Spleen (tissue), 11 donors: ENCODE measurements around the gene SUN1. TPM values are rescaled to one million over a fixed set of nuclear protein-coding genes. Genes with fewer than 3 reads are reported as not detected.
A peak's percentile ranks its signal among the peaks of the same experiment; 100 is the strongest.

Experiments used
- DNase-seq: peaks from one replicate; pipeline ENCODE4 v3.0.0-alpha.2; 2020
- H3K27ac ChIP-seq, 8 donors: fragments of 200-600 bp; sonication (generic) in 7 of 8; 1 replicate in 4 of 8; 2 replicates in 4 of 8; pipeline versions ENCODE4 v1.5.0 to v1.8.0; 2016 to 2021; ENCODE audit warnings: inconsistent platforms in 4 of 8, mild to moderate bottlenecking in 4 of 8, moderate library complexity in 1 of 8
- H3K27me3 ChIP-seq, 7 donors: fragments of 200-600 bp; sonication (generic) in 6 of 7; replicated peaks in 1 of 7; 1 replicate in 4 of 7; 2 replicates in 3 of 7; pipeline versions ENCODE4 v1.5.0 to v1.8.0; 2016 to 2021; ENCODE audit warnings: inconsistent platforms in 3 of 7, mild to moderate bottlenecking in 1 of 7
- H3K36me3 ChIP-seq, 6 donors: fragments of 200-600 bp; sonication (generic) in 5 of 6; 1 replicate in 4 of 6; 2 replicates in 2 of 6; pipeline versions ENCODE4 v1.5.0 to v1.8.0; 2016 to 2021; ENCODE audit warnings: inconsistent platforms in 2 of 6
- H3K4me1 ChIP-seq, 6 donors: fragments of 200-600 bp; sonication (generic) in 5 of 6; 1 replicate in 3 of 6; 2 replicates in 3 of 6; pipeline versions ENCODE4 v1.5.0 to v1.8.0; 2016 to 2021; ENCODE audit warnings: inconsistent platforms in 3 of 6
- H3K4me3 ChIP-seq, 8 donors: fragments of 200-600 bp; sonication (generic) in 7 of 8; 1 replicate in 4 of 8; 2 replicates in 4 of 8; pipeline versions ENCODE4 v1.5.0 to v1.8.0; 2016 to 2021; ENCODE audit warnings: inconsistent platforms in 4 of 8, mild to moderate bottlenecking in 4 of 8, moderate library complexity in 2 of 8
- H3K9me3 ChIP-seq, 8 donors: fragments of 200-600 bp; sonication (generic) in 7 of 8; 1 replicate in 4 of 8; 2 replicates in 4 of 8; pipeline versions ENCODE4 v1.5.0 to v1.8.0; 2016 to 2021; ENCODE audit warnings: inconsistent platforms in 4 of 8
- POLR2A ChIP-seq, 3 donors: fragments of 450-650 bp; IDR thresholded peaks; one replicate each; pipeline ENCODE4 v1.5.1; 2017; ENCODE audit warnings: antibody characterized with exemption in 3 of 3, mild to moderate bottlenecking in 1 of 3
- POLR2AphosphoS5 ChIP-seq, 3 donors: sonication (generic); formaldehyde crosslinking; IDR thresholded peaks; one replicate each; pipeline ENCODE4 v1.5.1; 2017; ENCODE audit warnings: antibody characterized with exemption in 3 of 3
- WGBS, 5 donors: extraction: QIAGEN DNeasy Blood & Tissue Kit in 3 of 5; methylation state at CpG; one replicate each; pipeline versions ENCODE4 v1.1.5 to v1.1.7; 2013 to 2018; 5-methylcytosine and 5-hydroxymethylcytosine counted together
- intact Hi-C: fragments of 100-400 bp; cut with DNase I; formaldehyde crosslinking; loops from one replicate; pipeline ENCODE4 v1.15.0; 2023; ENCODE audit warnings: low total_unique reads
- polyA plus RNA-seq, 3 donors: library from polyadenylated mRNA; stranded (reverse); fragments of 200-250 nt; gene quantifications; one replicate each; pipeline ENCODE4 v1.2.1, GENCODE V29; 2013
- total RNA-seq, 7 donors: library from RNA; depleted of rRNA in 3 of 7; stranded (reverse); fragments of >200 nt in 3 of 7; fragmentation: NEBNext Ultra II Directional in 4 of 7; extraction: Animal tissue kit (Norgen Biotek cat#: 25700) in 4 of 7; gene quantifications; one replicate each; pipeline versions ENCODE4 v1.1.0 to v1.2.1, GENCODE V29; 2016 to 2021
- TF ChIP-seq, protein P1 (sequence below), 11 experiments: fragments of 200-600 bp in 7 of 11; fragments of 450-650 bp in 4 of 11; sonication (generic) in 4 of 11; IDR thresholded peaks in 8 of 11; conservative IDR thresholded peaks in 3 of 11; 1 replicate in 7 of 11; 2 replicates in 4 of 11; pipeline versions ENCODE4 v1.4.0 to v1.8.0; 2016 to 2021; ENCODE audit warnings: antibody characterized with exemption in 11 of 11, inconsistent platforms in 4 of 11, mild to moderate bottlenecking in 1 of 11
- donor health status: healthy with polysubstance abuse.
- donor health status: DM: no; HTN: no; CAD: no; lungs with moderate emphysema.
- donor health status: DM: no; HTN: no; CAD: no.
- donor health status: Bipolar disorder and iron deficiency.
- donor health status: healthy.
- donor health status: DM: no; HTN: no; CAD: no.
- donor health status: DM: yes; HTN: yes; CAD: no.

SUN1 gene
- total and polyA plus RNA-seq, 10 donors: 33.2 to 181 (median 135) TPM

DNA sequence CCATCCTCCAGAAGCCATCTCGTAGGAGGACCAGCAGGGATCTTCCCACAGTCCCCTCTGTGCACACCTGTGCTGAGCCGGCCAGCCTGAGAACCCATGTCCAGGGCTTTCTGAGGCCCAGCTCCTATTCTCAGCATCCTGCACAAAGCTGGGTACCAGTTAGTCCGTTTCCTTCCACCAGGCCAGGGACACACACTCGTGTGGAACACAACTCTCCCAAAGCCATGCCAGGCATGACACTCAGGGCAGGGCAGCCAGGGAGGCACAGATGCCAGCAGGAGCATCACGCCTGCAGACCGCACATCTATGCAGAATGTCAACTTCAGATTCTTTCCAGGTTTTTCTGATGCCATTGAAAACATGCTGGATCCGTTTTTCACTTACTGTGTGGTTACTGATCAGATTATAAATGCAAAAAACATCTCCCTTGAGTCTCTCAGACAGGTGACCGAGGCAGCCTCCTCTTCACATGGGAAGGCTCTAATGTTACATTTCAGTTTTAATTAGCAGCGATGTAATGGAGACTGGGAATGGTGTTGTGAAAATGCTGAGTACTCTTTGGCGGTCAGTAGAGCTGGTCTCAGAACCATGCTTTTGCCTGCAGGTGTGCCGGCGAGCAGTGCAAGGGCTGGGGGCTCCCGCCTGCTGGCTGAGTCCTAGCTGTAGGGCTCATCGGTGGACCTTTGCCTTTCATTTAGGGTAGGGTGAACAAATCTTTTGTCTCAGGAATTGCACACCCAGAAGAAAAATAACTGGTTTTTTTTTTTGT is 3.3 kb upstream of the SUN1 start:
- Histone ChIP-seq H3K9me3 (no peaks in the 10 kb centered on the region), H3K27me3 (no peaks in the 10 kb centered on the region), H3K27ac (no peak overlapping the region), H3K4me3 (no peak overlapping the region), H3K36me3 (peaks cover 0 to 11% (median 3%) of the 10 kb centered on the region in 6 donors), H3K4me1 (peaks cover 27 to 83% (median 50%) of the 10 kb centered on the region in 6 donors)
- intact Hi-C loops: no loop called here
- TF ChIP-seq POLR2A (IDR thresholded peaks at IDR 0.05) (no peak), POLR2AphosphoS5 (IDR thresholded peaks at IDR 0.05) (no peak)
- TF ChIP-seq, protein P1, sequence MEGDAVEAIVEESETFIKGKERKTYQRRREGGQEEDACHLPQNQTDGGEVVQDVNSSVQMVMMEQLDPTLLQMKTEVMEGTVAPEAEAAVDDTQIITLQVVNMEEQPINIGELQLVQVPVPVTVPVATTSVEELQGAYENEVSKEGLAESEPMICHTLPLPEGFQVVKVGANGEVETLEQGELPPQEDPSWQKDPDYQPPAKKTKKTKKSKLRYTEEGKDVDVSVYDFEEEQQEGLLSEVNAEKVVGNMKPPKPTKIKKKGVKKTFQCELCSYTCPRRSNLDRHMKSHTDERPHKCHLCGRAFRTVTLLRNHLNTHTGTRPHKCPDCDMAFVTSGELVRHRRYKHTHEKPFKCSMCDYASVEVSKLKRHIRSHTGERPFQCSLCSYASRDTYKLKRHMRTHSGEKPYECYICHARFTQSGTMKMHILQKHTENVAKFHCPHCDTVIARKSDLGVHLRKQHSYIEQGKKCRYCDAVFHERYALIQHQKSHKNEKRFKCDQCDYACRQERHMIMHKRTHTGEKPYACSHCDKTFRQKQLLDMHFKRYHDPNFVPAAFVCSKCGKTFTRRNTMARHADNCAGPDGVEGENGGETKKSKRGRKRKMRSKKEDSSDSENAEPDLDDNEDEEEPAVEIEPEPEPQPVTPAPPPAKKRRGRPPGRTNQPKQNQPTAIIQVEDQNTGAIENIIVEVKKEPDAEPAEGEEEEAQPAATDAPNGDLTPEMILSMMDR (IDR thresholded peaks at IDR 0.05 in 8 of 11, conservative IDR thresholded peaks at IDR 0.05 in 3 of 11): no peak
- 88 to 93% (median 90%) methylated on average over 13 to 14 of the region's 14 CpGs for whole genome bisulfite sequencing, 5 donors
- DNase-seq: no peak

DNA sequence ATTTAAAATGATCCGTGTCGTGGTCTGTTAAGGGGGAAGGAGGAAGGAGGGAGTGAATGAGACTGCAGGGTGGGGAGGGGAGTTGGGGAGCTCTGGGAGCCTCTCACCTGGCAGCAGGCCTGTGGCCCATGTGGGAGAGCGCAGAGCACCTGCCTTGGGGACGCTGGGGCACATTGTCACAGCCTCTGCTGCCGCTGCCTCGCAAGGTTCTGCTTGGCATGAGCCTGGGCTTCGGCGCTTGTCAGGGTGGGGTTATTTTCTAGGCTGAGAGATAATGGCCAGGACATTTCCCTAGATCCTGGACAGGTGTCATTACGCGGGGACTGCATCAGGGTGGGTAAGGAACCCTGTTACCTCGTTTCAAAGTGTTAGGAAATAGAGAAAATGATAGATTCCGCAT is 2.2 kb upstream of the SUN1 start:
- no peak overlapping the region for H3K4me3 ChIP-seq
- DNase-seq: peak; percentile 68
- 66 to 83% (median 76%) methylated on average over 12 of the region's 12 CpGs for WGBS, 5 donors
- intact Hi-C loops: loop anchor here (10.0 kb wide), 1 partner anchor 45 kb away; no protein-coding TSS in a partner anchor
- peaks cover 0 to 22% (median 3%) of the 10 kb centered on the region in 6 donors for H3K36me3 ChIP-seq
- TF ChIP-seq, protein P1 (IDR thresholded peaks at IDR 0.05 in 8 of 11, conservative IDR thresholded peaks at IDR 0.05 in 3 of 11): no peak
- TF ChIP-seq POLR2AphosphoS5 (IDR thresholded peaks at IDR 0.05) (no peak), POLR2A (IDR thresholded peaks at IDR 0.05) (no peak)
- H3K27ac ChIP-seq: peak overlapping the region in 4 of 8 donors; percentile 45 to 82 (median 78)
- no peaks in the 10 kb centered on the region for H3K27me3 ChIP-seq
- no peaks in the 10 kb centered on the region for H3K9me3 ChIP-seq
- H3K4me1 ChIP-seq: peaks cover 18 to 83% (median 50%) of the 10 kb centered on the region in 6 donors

DNA sequence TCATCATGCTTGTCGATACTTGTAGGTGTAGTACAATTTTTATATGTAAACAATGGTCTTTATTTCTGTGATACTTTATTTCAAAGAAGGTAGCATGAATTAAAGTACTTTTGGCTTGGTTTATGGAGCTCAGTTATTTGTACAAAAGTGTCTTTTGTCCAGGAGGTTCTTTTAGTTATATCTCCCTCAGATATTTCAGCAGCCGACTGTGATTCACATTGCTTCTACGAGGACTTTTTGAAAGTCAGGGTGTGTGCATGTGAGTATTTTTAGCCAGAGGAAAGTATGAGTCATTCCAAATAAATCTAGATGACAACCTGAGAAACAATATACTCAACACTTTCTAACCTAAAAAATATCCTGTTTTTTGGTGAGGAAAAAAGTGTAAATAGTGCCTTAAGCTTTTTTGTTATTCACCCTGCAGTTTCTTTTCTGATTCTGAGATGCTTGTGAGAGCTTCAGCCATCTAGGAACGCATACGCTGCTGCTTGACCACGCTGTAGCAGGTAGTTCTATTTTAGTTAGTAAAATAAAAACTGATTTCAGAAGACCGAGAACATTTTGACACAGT is 595 bp upstream of the SUN1 start:
- DNase-seq: no peak
- TF ChIP-seq, protein P1 (IDR thresholded peaks at IDR 0.05 in 8 of 11, conservative IDR thresholded peaks at IDR 0.05 in 3 of 11): no peak
- TF ChIP-seq POLR2A (IDR thresholded peaks at IDR 0.05) (no peak), POLR2AphosphoS5 (IDR thresholded peaks at IDR 0.05) (no peak)
- Histone ChIP-seq H3K27me3 (no peaks in the 10 kb centered on the region), H3K4me1 (peaks cover 21 to 89% (median 58%) of the 10 kb centered on the region in 6 donors), H3K4me3 (peak overlapping the region in 2 of 8 donors; percentile 4 to 35), H3K9me3 (no peaks in the 10 kb centered on the region), H3K36me3 (peaks cover 0 to 20% (median 3%) of the 10 kb centered on the region in 6 donors), H3K27ac (peak overlapping the region; percentile 23 to 82 (median 74))
- WGBS, 5 donors: 15 to 24% (median 20%) methylated on average over 7 of the region's 7 CpGs
- intact Hi-C loops: loop anchor here (10.0 kb wide), 1 partner anchor 47 kb away; no protein-coding TSS in a partner anchor

DNA sequence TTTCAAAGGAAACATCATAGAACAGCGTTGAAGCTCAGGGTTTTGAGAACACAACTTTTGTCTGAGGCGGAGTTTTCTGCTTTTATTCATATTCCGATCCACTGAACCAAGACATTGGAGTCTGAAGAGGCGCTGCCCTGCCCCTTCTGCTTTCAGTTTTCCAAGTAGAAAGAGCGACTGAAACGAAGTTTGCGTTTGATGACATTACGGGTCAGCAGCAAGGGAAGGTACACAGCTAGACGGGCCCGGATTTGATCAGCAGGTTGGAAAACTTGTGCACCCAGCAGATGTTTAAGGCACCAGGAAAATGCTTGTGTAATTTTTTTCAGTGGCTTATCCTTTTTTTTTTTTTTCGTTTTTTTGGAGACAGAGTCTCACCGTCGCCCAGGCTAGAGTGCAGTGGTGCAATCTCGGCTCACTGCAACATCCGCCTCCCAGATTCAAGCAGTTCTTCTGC is 720 bp downstream of the SUN1 start:
- no peaks in the 10 kb centered on the region for H3K27me3 ChIP-seq
- peak; percentile 16 for DNase-seq
- intact Hi-C loops: loop anchor here (10.0 kb wide), 1 partner anchor 48 kb away; no protein-coding TSS in a partner anchor
- H3K4me1 ChIP-seq: peaks cover 21 to 80% (median 57%) of the 10 kb centered on the region in 6 donors
- peaks cover 0 to 32% (median 3%) of the 10 kb centered on the region in 6 donors for H3K36me3 ChIP-seq
- H3K27ac ChIP-seq: peak overlapping the region in 6 of 8 donors; percentile 74 to 82 (median 76)
- no peaks in the 10 kb centered on the region for H3K9me3 ChIP-seq
- no peak for TF ChIP-seq POLR2AphosphoS5 (IDR thresholded peaks at IDR 0.05)
- TF ChIP-seq, protein P1 (IDR thresholded peaks at IDR 0.05 in 8 of 11, conservative IDR thresholded peaks at IDR 0.05 in 3 of 11): no peak
- TF ChIP-seq POLR2A (IDR thresholded peaks at IDR 0.05): no peak
- WGBS, 5 donors: 90 to 95% (median 93%) methylated on average over 15 of the region's 15 CpGs
- H3K4me3 ChIP-seq: no peak overlapping the region
